Stimulated activated CD8-positive, alpha-beta memory T cell treated with anti-CD3 and anti-CD28 coated beads, Interleukin-4, amount 100 ng/mL, for 48 hours (primary cell): ENCODE measurements around the gene ANGPT4.

ENCODE experiments used
- DNase-seq: peaks from one replicate; pipeline ENCODE4 v3.0.0-alpha.2; 2020

ANGPT4 gene

DNA sequence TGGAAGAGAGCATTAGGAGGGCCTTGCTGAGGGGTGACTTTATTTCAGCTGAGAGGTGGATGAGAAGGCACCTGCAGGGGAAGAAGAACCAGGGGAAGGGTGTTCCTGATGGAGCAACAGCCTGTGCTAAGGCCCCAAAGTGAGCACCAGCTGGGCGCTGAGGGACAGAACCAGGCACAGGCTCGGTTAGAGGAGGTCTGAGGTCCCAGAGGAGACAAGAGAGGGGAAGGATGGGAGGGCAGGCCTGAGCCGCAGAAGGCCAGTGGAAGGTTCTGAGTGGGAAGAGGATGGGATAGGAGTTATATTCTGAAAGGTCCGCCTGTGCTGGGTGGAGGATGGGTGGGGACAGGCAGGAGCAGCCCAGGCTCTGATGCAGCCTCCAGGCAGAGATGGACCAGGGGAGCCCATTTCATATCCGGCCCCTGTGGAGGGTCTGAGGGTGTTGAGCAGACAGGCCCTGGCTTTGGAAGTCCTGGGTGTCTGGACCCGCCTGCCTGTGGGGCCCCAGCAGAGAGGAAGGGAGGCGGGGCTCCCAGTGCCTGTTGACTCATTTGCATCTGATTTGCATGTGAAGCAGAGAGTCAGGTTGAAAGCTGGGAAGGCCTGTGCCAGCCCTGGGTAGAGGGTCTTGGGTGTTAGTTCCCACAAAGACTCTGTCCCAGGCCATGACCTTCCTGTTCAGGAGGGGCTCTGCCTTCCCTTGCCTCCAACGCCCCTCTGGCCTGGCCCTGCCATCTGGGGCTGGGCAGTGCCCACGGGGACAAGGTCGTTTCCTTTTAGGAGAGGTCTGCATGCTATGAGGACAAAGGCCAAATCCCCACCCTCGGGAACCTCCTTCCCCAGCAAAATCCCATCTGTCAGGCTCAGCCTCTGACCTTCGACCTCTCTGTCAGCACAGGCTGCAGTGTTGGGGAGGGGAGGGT is 93.2 kb downstream of the ANGPT4 start:
- DNase-seq, result no peak

DNA sequence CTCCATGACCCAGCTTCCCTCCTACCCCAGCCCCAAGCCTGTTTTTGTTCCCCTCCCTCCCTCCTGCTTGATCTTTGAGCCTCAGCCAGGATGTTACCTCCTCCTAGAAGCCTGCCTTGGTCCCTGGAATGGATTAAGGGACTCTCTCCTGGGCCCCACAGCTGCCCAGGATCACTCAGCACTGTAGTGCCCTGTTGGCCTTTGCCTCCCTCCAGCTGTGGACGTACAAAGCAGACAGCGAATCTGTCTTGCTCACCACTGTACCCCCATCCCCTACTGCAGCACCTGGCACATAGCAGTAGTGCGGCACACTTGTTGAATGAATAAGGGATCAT is 94.4 kb downstream of the ANGPT4 start:
- no peak for DNase-seq

DNA sequence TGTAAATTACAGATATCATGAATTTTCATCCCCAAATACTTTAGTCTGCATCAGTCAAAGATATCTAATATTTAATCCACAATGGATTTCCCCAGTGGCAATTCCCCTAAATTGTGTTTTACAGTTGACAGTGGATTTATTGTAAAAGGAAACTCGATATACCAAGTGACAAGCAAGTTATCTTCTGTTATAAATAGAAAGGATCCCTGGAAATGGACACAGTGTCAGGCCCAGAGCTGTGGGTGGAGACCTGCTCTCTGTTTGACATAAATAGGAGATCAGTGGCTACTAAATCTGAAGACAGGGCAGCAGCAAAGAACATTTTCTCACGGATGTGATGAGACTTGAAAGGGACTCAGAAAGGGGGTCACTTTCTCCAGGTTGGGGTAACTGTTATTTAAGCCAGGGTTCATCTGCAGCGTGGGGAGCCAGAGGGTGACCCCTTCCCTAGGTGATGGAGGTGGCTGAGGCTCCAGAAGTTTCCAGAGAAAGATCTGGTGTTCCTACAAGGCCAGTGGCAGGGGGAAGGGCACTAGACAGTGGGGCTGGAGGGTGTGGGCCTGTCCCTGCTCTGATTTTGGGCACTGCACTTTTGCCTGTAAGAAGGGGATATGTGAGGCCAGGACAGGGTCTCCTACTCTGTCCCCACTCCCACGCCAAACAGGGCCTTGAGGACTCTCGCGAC is 94.9 kb downstream of the ANGPT4 start:
- no peak for DNase-seq

DNA sequence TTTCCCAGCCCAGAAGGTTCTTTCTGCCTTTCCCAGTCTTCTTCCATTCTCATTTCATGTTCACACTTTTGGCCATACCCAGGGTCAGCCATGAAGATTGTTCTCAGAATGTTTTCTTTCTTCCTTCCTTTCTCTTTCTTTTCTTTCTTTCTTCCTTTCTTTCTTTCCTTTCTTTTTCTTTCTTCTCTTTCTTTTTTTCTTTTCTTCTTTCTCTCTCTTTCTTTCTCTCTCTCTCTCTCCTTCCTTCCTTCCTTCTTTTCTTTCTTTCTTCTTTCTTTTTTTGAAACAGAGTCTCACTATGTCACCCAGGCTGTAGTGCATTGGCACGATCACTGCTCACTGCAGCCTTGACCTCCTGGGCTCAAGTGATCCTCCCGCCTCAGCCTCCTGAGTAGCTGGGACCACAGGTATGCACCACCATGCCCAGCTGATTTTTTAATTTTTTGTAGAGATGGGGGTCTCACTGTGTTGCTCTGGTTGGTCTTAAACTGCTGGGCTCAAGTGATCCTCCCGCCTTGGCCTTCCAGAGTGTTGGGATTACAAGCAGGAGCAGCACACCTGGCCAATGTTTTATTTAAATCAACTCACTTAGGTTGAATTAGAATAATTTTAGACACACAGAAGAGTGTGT is 95.7 kb downstream of the ANGPT4 start:
- DNase-seq, result no peak
